BLaER1 treated with 17β-estradiol and CSF1 and Interleukin-3, amounts not matched to agents 10 nM and 100 nM (cell line): ENCODE measurements around the gene C9orf57.
"Not testable (repeated sequence)": the region's sequence is repeated elsewhere in the genome, so short reads cannot be mapped to it uniquely, and the experiment has no call there.

Experiments used
- H3K27ac ChIP-seq, 11 experiments: shearing (Covaris generic); formaldehyde crosslinking; 2 replicates each; pipeline ENCODE4 v1.8.1; 2022
- H3K27me3 ChIP-seq, 11 experiments: shearing (Covaris generic); formaldehyde crosslinking; 2 replicates each; pipeline ENCODE4 v1.8.1; 2022
- H3K36me3 ChIP-seq, 11 experiments: shearing (Covaris generic); formaldehyde crosslinking; 2 replicates each; pipeline ENCODE4 v1.8.1; 2022
- H3K4me1 ChIP-seq, 10 experiments: shearing (Covaris generic); formaldehyde crosslinking; 2 replicates each; pipeline ENCODE4 v1.8.1; 2022
- H3K4me2 ChIP-seq, 11 experiments: shearing (Covaris generic); formaldehyde crosslinking; 2 replicates each; pipeline ENCODE4 v1.8.1; 2022
- H3K4me3 ChIP-seq, 10 experiments: shearing (Covaris generic); formaldehyde crosslinking; 2 replicates each; pipeline ENCODE4 v1.8.1; 2022
- H3K9ac ChIP-seq, 11 experiments: shearing (Covaris generic); formaldehyde crosslinking; 2 replicates each; pipeline ENCODE4 v1.8.1; 2022
- H3K9me3 ChIP-seq, 11 experiments: shearing (Covaris generic); formaldehyde crosslinking; replicated peaks in 1 of 11; 2 replicates each; pipeline ENCODE4 v1.8.1; 2022
- H4K20me1 ChIP-seq, 11 experiments: shearing (Covaris generic); formaldehyde crosslinking; 2 replicates each; pipeline ENCODE4 v1.8.1; 2022
- Cebpa-rat ChIP-seq, 11 experiments: shearing (Covaris generic); IDR thresholded peaks; 2 replicates each; pipeline ENCODE4 v1.8.1; 2022

C9orf57 gene

GRCh38 chr9:72060513-72060912, at the start of gene C9orf57:
C9orf57 (minus strand) TSS chr9:72060613; CDS start chr9:72059331, 1,282 bp downstream.
- Histone ChIP-seq H4K20me1 (no peaks in the 10 kb centered on the region), H3K36me3 (no peaks in the 10 kb centered on the region), H3K27ac (no peak within 1 kb of the TSS), H3K4me2 (no peak within 1 kb of the TSS), H3K9me3 (no peaks in the 10 kb centered on the region; a peak in 1 of 22 replicates), H3K27me3 (no peaks in the 10 kb centered on the region), H3K9ac (no peak within 1 kb of the TSS), H3K4me3 (no peak within 1 kb of the TSS), H3K4me1 (no peaks in the 10 kb centered on the region)
- TF ChIP-seq Cebpa-rat (IDR thresholded peaks at IDR 0.05), result no peak

- Histone ChIP-seq H3K36me3 (no peaks in the 10 kb centered on the region), H3K9me3 (peaks cover 0 to 14% (median 0%) of the 10 kb centered on the region in 11 experiments; a peak in 5 of 22 replicates), H3K4me3 (no peak overlapping the region), H4K20me1 (no peaks in the 10 kb centered on the region), H3K27me3 (no peaks in the 10 kb centered on the region), H3K4me2 (no peak overlapping the region), H3K27ac (no peak overlapping the region), H3K9ac (no peak overlapping the region), H3K4me1 (no peaks in the 10 kb centered on the region)
- TF ChIP-seq Cebpa-rat (IDR thresholded peaks at IDR 0.05), result no peak
These were observed 42.1 kb upstream of the C9orf57 start for GRCh38 chr9:72102520-72102919.

- not testable (repeated sequence) for H4K20me1 ChIP-seq, H3K27ac ChIP-seq, H3K4me2 ChIP-seq, H3K9me3 ChIP-seq, H3K4me3 ChIP-seq, H3K9ac ChIP-seq, H3K4me1 ChIP-seq, H3K27me3 ChIP-seq, H3K36me3 ChIP-seq
These were observed 35.1 kb upstream of the C9orf57 start for GRCh38 chr9:72095520-72095919.

DNA sequence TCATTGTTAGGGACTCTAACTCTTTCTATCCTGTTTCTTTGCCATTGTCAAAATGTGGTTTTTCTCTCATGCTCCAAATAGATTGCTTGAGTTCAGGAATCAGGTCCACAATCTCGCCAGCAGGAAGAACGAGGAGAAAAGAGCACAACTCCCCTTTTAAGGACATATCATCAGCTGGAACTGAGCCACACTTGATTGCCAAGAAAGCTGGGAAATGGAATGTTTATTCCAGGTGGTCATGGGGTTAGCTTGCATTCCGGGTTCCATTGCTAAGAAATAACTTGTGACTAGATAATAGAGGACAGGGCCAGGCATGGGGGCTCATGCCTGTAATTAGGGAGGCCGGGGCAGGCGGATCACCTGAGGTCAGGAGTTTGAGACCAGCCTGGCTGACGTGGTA, 32.4 kb upstream of the C9orf57 start:
- H3K4me3 ChIP-seq, result no peak overlapping the region
- no peak overlapping the region for H3K27ac ChIP-seq
- H3K4me1 ChIP-seq, result no peaks in the 10 kb centered on the region
- H3K9me3 ChIP-seq, result 0 out of 22 replicates have a peak, but pooled peaks cover 0 to 3% (median 0%) of the 10 kb centered on the region in 11 experiments
- H4K20me1 ChIP-seq, result no peaks in the 10 kb centered on the region
- no peak overlapping the region for H3K4me2 ChIP-seq
- no peak overlapping the region for H3K9ac ChIP-seq
- TF ChIP-seq Cebpa-rat (IDR thresholded peaks at IDR 0.05), result no peak
- no peaks in the 10 kb centered on the region for H3K36me3 ChIP-seq
- H3K27me3 ChIP-seq, result no peaks in the 10 kb centered on the region

- Histone ChIP-seq H3K4me2 (no peak overlapping the region), H3K4me3 (no peak overlapping the region), H3K9me3 (no peaks in the 10 kb centered on the region), H3K27ac (no peak overlapping the region), H3K27me3 (no peaks in the 10 kb centered on the region), H3K36me3 (no peaks in the 10 kb centered on the region), H3K4me1 (no peaks in the 10 kb centered on the region), H4K20me1 (no peaks in the 10 kb centered on the region), H3K9ac (no peak overlapping the region)
- TF ChIP-seq Cebpa-rat (IDR thresholded peaks at IDR 0.05), result no peak
These were observed 29.2 kb upstream of the C9orf57 start for GRCh38 chr9:72089451-72090130.

GRCh38 chr9:72082536-72082935, 22.1 kb upstream of the C9orf57 start:
- TF ChIP-seq Cebpa-rat (IDR thresholded peaks at IDR 0.05), result no peak
- no peak overlapping the region for H3K4me2 ChIP-seq

GRCh38 chr9:72074666-72075065, 14.3 kb upstream of the C9orf57 start:
- not testable (repeated sequence) for H4K20me1 ChIP-seq, H3K4me3 ChIP-seq, H3K4me2 ChIP-seq, H3K27ac ChIP-seq, H3K36me3 ChIP-seq, H3K9ac ChIP-seq, H3K4me1 ChIP-seq, H3K27me3 ChIP-seq, H3K9me3 ChIP-seq

More at GRCh38 chr9:72082536-72082935, 22.1 kb upstream of the C9orf57 start:
- H3K27me3 ChIP-seq, result no peaks in the 10 kb centered on the region
- H3K9ac ChIP-seq, result no peak overlapping the region
- H3K9me3 ChIP-seq, result 0 out of 22 replicates have a peak, but pooled peaks cover 0 to under 1% (median 0%) of the 10 kb centered on the region in 11 experiments
- no peak overlapping the region for H3K27ac ChIP-seq
- H3K36me3 ChIP-seq, result no peaks in the 10 kb centered on the region
- H4K20me1 ChIP-seq, result no peaks in the 10 kb centered on the region
- H3K4me1 ChIP-seq, result no peaks in the 10 kb centered on the region
- H3K4me3 ChIP-seq, result no peak overlapping the region

GRCh38 chr9:72065076-72065475, 4.7 kb upstream of the C9orf57 start:
- no peaks in the 10 kb centered on the region for H3K36me3 ChIP-seq
- no peaks in the 10 kb centered on the region for H3K27me3 ChIP-seq
- H3K9me3 ChIP-seq, result no peaks in the 10 kb centered on the region; a peak in 1 of 22 replicates
- no peak overlapping the region for H3K9ac ChIP-seq
- TF ChIP-seq Cebpa-rat (IDR thresholded peaks at IDR 0.05), result no peak
- no peak overlapping the region for H3K27ac ChIP-seq
- no peak overlapping the region for H3K4me3 ChIP-seq
- no peak overlapping the region for H3K4me2 ChIP-seq
- H4K20me1 ChIP-seq, result no peaks in the 10 kb centered on the region
- H3K4me1 ChIP-seq, result no peaks in the 10 kb centered on the region

GRCh38 chr9:72052122-72052521, 8.3 kb downstream of the C9orf57 start:
- no peaks in the 10 kb centered on the region for H3K36me3 ChIP-seq
- H4K20me1 ChIP-seq, result no peaks in the 10 kb centered on the region
- H3K4me3 ChIP-seq, result no peak overlapping the region
- H3K27ac ChIP-seq, result no peak overlapping the region
- no peaks in the 10 kb centered on the region for H3K4me1 ChIP-seq
- H3K9ac ChIP-seq, result no peak overlapping the region
- no peaks in the 10 kb centered on the region for H3K27me3 ChIP-seq
- TF ChIP-seq Cebpa-rat (IDR thresholded peaks at IDR 0.05), result no peak
- no peak overlapping the region for H3K4me2 ChIP-seq
- H3K9me3 ChIP-seq, result peaks cover 11 to 33% (median 26%) of the 10 kb centered on the region in 11 experiments; a peak in 20 of 22 replicates

DNA sequence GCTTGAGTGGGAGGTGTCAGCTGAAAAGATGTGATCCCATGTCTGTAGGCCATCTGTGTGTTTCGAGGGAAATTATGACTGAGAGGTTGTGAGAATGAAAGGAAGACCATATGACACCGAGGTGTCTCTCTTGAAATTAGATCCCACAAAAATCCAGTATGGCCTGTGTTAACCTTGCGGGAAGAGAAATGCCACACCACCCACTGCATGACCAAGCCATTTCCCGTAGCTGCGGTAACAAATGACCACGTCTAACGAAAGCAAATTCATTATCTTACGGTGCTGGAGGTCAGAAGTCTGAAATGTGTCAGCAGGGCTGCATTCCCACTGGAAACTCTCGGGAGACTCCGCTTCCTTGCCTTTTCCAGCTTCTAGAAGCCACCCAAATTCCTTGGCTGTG, 11.6 kb downstream of the C9orf57 start:
- TF ChIP-seq Cebpa-rat (IDR thresholded peaks at IDR 0.05), result no peak
- no peaks in the 10 kb centered on the region for H4K20me1 ChIP-seq
- H3K27me3 ChIP-seq, result no peaks in the 10 kb centered on the region
- H3K27ac ChIP-seq, result no peak overlapping the region
- H3K4me1 ChIP-seq, result peaks cover 0 to 8% (median 5%) of the 10 kb centered on the region in 10 experiments; a peak in 15 of 20 replicates
- H3K4me2 ChIP-seq, result no peak overlapping the region
- H3K36me3 ChIP-seq, result no peaks in the 10 kb centered on the region
- peaks cover 11 to 36% (median 28%) of the 10 kb centered on the region in 11 experiments; a peak in 20 of 22 replicates for H3K9me3 ChIP-seq
- H3K4me3 ChIP-seq, result no peak overlapping the region
- no peak overlapping the region for H3K9ac ChIP-seq
